SK-N-SH treated with all-trans-retinoic acid at 6 μM for 48 hours (cell line): ENCODE data around the gene RGL1.

ENCODE experiments used
- TCF4 ChIP-seq: fragments of 250-450 bp; sonication (Bioruptor Pico); IDR thresholded peaks from 2 replicates; pipeline ENCODE4 v1.8.0; 2021; ENCODE audit warnings: mild to moderate bottlenecking, moderate library complexity, borderline replicate concordance
- ZFP3 ChIP-seq: fragments of 250-450 bp; sonication (Bioruptor Pico); IDR thresholded peaks from 2 replicates; pipeline ENCODE4 v1.5.0; 2020; ENCODE audit warnings: mild to moderate bottlenecking, moderate library complexity

DNA sequence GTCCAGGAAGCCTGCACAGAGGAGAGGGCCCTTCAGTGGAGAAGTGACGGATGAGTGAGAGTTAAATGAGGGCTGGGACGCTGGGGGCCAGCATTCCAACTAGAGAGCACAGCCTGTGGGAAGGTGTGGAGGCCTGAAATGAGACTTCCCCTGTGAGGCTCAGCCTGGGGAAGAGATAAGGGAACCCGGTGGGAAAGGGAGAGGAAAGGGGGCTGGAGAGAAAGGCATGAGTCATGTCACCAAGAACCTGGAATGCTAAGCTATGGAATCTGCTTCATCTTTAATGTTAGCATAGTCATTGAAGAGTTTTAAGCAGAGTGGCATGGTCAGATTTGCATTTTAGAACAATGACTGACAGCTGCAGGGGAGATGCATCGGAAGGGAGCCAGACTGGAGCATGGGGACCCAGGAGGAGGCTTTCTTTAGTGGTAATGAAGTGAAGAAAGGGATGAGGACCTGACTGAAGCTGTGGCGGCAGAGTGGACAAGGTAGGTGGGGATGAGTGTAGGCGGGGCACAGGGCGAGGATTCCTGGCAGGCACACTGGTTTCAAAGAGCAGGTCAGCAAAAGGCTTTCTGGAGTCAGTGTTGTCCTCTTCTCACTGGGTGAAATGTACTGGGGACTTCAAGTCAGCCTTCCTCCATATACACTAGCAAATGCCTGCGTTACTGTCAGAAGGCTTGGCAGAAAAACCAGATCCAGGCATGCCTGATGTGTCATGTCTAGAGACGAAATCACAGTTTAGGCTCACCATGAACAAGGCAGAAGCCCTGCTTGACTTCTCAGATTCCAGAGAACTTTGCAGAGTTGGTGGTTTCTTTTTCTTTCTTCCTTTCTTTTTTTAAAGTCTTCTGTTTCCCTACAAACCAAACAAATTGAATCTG is 8.0 kb downstream of the RGL1 start:
- TF ChIP-seq TCF4 (no peak), ZFP3 (no peak)
